Fibroblast of lung (primary cell): ENCODE results near the gene UBXN11. TPM values are rescaled to one million over a fixed set of nuclear protein-coding genes. Genes with fewer than 3 reads are reported as not detected.

Experiments used
- DNase-seq, 2 donors: peaks; one replicate each; pipeline versions ENCODE4 v3.0.0 to v3.0.0-alpha.2; 2010; ENCODE audit warnings: low read depth in 2 of 2
- H2AFZ ChIP-seq: 2 replicates; pipeline ENCODE4 v1.5.1; 2012; ENCODE audit warnings: low read length, control low read depth, inconsistent platforms
- H3K27ac ChIP-seq: 2 replicates; pipeline ENCODE4 v1.5.1; 2011; ENCODE audit warnings: low read length, control low read depth; ENCODE audit not compliant: insufficient read depth
- H3K27me3 ChIP-seq: 2 replicates; pipeline ENCODE4 v1.5.1; 2011; ENCODE audit warnings: mild to moderate bottlenecking, low read length; ENCODE audit not compliant: control insufficient read depth, insufficient read depth
- H3K36me3 ChIP-seq: 2 replicates; pipeline ENCODE4 v1.5.1; 2011; ENCODE audit warnings: low read length; ENCODE audit not compliant: control insufficient read depth, insufficient read depth
- H3K4me1 ChIP-seq: 2 replicates; pipeline ENCODE4 v1.5.1; 2011; ENCODE audit warnings: low read length; ENCODE audit not compliant: control insufficient read depth, insufficient read depth; ENCODE audit errors: extremely low read depth
- H3K4me2 ChIP-seq: 2 replicates; pipeline ENCODE4 v1.5.1; 2011; ENCODE audit warnings: low read length, control low read depth; ENCODE audit not compliant: insufficient read depth; ENCODE audit errors: extremely low read depth
- H3K4me3 ChIP-seq, 4 experiments: fragments of 200-600 bp in 1 of 4; sonication (generic) in 1 of 4; replicated peaks in 1 of 4; 2 replicates each; pipeline ENCODE4 v1.5.1; 2011 to 2016; ENCODE audit warnings: low read length in 4 of 4, low read depth in 3 of 4, mild to moderate bottlenecking in 3 of 4, control low read depth in 2 of 4, inconsistent platforms in 1 of 4, mixed read lengths in 1 of 4; ENCODE audit not compliant: insufficient read depth in 1 of 4; ENCODE audit errors: control extremely low read depth in 1 of 4
- H3K79me2 ChIP-seq: 2 replicates; pipeline ENCODE4 v1.5.1; 2012; ENCODE audit warnings: mild to moderate bottlenecking, low read length, inconsistent platforms; ENCODE audit not compliant: control insufficient read depth, insufficient read depth
- H3K9ac ChIP-seq: 2 replicates; pipeline ENCODE4 v1.5.1; 2011; ENCODE audit warnings: mild to moderate bottlenecking, low read length, control low read depth; ENCODE audit not compliant: insufficient read depth
- H3K9me3 ChIP-seq: 2 replicates; pipeline ENCODE4 v1.5.1; 2012; ENCODE audit warnings: low read depth, low read length; ENCODE audit not compliant: control insufficient read depth, insufficient read depth
- H4K20me1 ChIP-seq: 2 replicates; pipeline ENCODE4 v1.5.1; 2011; ENCODE audit warnings: low read length; ENCODE audit not compliant: control insufficient read depth, insufficient read depth; ENCODE audit errors: extremely low read depth
- CTCF ChIP-seq, 2 donors: IDR thresholded peaks in 1 of 2; conservative IDR thresholded peaks in 1 of 2; 1 replicate in 1 of 2; 2 replicates in 1 of 2; pipeline ENCODE4 v1.5.1; 2011 to 2012; ENCODE audit warnings: low read length in 2 of 2, control low read depth in 1 of 2, inconsistent platforms in 1 of 2, low read depth in 1 of 2, mild to moderate bottlenecking in 1 of 2
- EZH2 ChIP-seq: IDR thresholded peaks from 2 replicates; pipeline ENCODE4 v1.5.1; 2012; ENCODE audit warnings: low read length, control low read depth, mild to moderate bottlenecking; ENCODE audit errors: missing control alignments
- polyA plus RNA-seq, 2 donors: library from polyadenylated mRNA; depleted of rRNA in 1 of 2; stranded (reverse) in 1 of 2; unstranded in 1 of 2; fragments of >200 nt; gene quantifications; 2 replicates each; pipeline ENCODE4 v1.2.1, GENCODE V29; 2011 to 2012; ENCODE audit warnings: missing spikeins in 1 of 2
- total RNA-seq: library from RNA; depleted of rRNA; stranded (reverse); fragments of >200 nt; gene quantifications from 2 replicates; pipeline ENCODE4 v1.2.1, GENCODE V29; 2014

The UBXN11 gene
- total and polyA plus RNA-seq, 2 donors (not counting 1 experiment from before 2014, with no cell fraction given), result 3.5 to 7.1 TPM

GRCh38 chr1:26237230-26237966, 69.0 kb downstream of the UBXN11 start:
- no peak overlapping the region for H3K4me2 ChIP-seq
- H3K4me3 ChIP-seq, result no peak overlapping the region

GRCh38 chr1:26234644-26235370, 71.6 kb downstream of the UBXN11 start:
- Histone ChIP-seq H3K4me2 (peak overlapping the region; percentile 94), H3K4me3 (peak overlapping the region; percentile 73 to 99 (median 96)), H3K27ac (peak overlapping the region; percentile 85), H3K9ac (peak overlapping the region; percentile 75), H3K27me3 (no peaks in the 10 kb centered on the region), H4K20me1 (no peaks in the 10 kb centered on the region), H3K9me3 (no peaks in the 10 kb centered on the region), H2AFZ (peak overlapping the region; percentile 99), H3K36me3 (no peaks in the 10 kb centered on the region), H3K4me1 (no peaks in the 10 kb centered on the region), H3K79me2 (peaks cover 33% of the 10 kb centered on the region)
- peak; percentile 21 to 41 for DNase-seq
- TF ChIP-seq CTCF (conservative IDR thresholded peaks at IDR 0.05 in 1 of 2, IDR thresholded peaks at IDR 0.05 in 1 of 2; ENCODE audit: low read depth in 1 of 2, low read length in 2 of 2) (no peak), EZH2 (no peak)

More at GRCh38 chr1:26237230-26237966, 69.0 kb downstream of the UBXN11 start:
- no peak overlapping the region for H2AFZ ChIP-seq
- H3K79me2 ChIP-seq, result peaks cover 35% of the 10 kb centered on the region
- no peak overlapping the region for H3K9ac ChIP-seq
- H4K20me1 ChIP-seq, result no peaks in the 10 kb centered on the region
- H3K27me3 ChIP-seq, result no peaks in the 10 kb centered on the region
- DNase-seq, result peak; percentile 37 to 66
- H3K36me3 ChIP-seq, result no peaks in the 10 kb centered on the region
- TF ChIP-seq EZH2 (no peak), CTCF (conservative IDR thresholded peaks at IDR 0.05 in 1 of 2, IDR thresholded peaks at IDR 0.05 in 1 of 2; ENCODE audit: low read depth in 1 of 2, low read length in 2 of 2) (no peak)
- no peaks in the 10 kb centered on the region for H3K9me3 ChIP-seq
- no peaks in the 10 kb centered on the region for H3K4me1 ChIP-seq
- no peak overlapping the region for H3K27ac ChIP-seq

- Histone ChIP-seq H3K36me3 (no peaks in the 10 kb centered on the region), H4K20me1 (no peaks in the 10 kb centered on the region), H3K79me2 (peaks cover 32% of the 10 kb centered on the region), H3K4me3 (peak within 1 kb of the TSS; percentile 73 to 99 (median 96)), H3K4me1 (no peaks in the 10 kb centered on the region), H3K27me3 (no peaks in the 10 kb centered on the region), H3K27ac (peak within 1 kb of the TSS; percentile 85), H3K4me2 (peak within 1 kb of the TSS; percentile 94), H3K9ac (peak within 1 kb of the TSS; percentile 75), H3K9me3 (no peaks in the 10 kb centered on the region), H2AFZ (peak within 1 kb of the TSS; percentile 99)
- TF ChIP-seq CTCF (conservative IDR thresholded peaks at IDR 0.05 in 1 of 2, IDR thresholded peaks at IDR 0.05 in 1 of 2; ENCODE audit: low read depth in 1 of 2, low read length in 2 of 2), result peak; percentile 81 to 90
- no peak for TF ChIP-seq EZH2
- peak; percentile 94 to 97 for DNase-seq
Observed at GRCh38 chr1:26233903-26234643, 72.4 kb downstream of the UBXN11 start, which contains the start of gene CEP85. CEP85 (plus strand) TSS chr1:26234200; CDS start chr1:26239784, 5,584 bp downstream.
